Measurements from ENCODE around the gene CD72.

DNA sequence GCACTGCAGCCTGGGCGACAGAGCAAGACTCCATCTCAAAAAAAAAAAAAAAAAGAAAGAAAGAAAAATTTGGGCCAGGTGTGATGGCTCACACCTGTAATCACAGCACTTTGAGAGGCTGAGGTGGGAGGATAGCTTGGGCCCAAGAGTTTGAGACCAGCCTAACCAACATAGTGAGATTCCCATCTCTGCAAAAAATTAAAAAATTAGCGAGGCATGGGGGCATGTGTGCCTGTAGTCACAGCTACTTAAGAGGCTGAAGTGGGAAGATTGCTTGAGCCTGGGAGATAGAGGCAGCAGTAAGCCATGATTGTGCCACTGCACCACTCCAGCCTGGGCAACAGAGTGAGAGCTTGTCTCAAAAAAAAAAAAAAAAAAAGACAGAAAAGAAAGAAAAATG lies 35.4 kb upstream of the CD72 start:
- TF ChIP-seq, protein P1, sequence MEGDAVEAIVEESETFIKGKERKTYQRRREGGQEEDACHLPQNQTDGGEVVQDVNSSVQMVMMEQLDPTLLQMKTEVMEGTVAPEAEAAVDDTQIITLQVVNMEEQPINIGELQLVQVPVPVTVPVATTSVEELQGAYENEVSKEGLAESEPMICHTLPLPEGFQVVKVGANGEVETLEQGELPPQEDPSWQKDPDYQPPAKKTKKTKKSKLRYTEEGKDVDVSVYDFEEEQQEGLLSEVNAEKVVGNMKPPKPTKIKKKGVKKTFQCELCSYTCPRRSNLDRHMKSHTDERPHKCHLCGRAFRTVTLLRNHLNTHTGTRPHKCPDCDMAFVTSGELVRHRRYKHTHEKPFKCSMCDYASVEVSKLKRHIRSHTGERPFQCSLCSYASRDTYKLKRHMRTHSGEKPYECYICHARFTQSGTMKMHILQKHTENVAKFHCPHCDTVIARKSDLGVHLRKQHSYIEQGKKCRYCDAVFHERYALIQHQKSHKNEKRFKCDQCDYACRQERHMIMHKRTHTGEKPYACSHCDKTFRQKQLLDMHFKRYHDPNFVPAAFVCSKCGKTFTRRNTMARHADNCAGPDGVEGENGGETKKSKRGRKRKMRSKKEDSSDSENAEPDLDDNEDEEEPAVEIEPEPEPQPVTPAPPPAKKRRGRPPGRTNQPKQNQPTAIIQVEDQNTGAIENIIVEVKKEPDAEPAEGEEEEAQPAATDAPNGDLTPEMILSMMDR (IDR thresholded peaks at IDR 0.05): no peak
- TF ChIP-seq POLR2A (IDR thresholded peaks at IDR 0.05) (no peak), POLR2AphosphoS5 (IDR thresholded peaks at IDR 0.05; ENCODE audit: insufficient read depth in 1 of 2, low read depth in 1 of 2) (no peak)
